GM19099 (cell line): ENCODE results near the gene TNP2.

Experiments used
- POLR2A ChIP-seq: IDR thresholded peaks from 3 replicates; pipeline ENCODE4 v1.6.1; 2011; ENCODE audit warnings: low read depth; ENCODE audit not compliant: insufficient read length; ENCODE audit errors: extremely low read depth

The TNP2 gene

DNA sequence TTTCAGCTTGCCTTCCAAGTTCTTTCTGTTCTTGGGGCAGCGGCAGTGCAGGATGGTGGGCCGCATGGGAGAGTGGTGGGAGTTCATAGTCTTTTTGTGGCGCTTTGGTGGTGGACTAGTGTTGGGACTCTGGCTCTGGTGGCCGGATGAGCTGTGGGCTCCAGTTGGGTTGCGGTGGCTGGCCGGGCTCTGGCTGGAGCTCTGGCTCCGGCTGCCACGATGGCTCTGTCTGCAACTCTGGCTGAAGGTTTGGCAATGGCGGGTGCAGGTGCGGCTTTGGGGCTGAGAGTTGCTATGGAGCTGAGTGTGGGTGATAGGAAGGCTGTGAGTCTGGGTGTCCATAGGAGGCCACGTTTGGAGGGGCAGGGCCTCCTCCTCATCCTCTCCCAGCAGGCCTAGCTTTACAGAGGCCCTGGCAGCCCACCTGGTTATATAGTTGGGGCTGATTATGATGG, at the start of gene TNP2:
TNP2 (minus strand) TSS at position 405 of the 455 bp plus-strand sequence; CDS start at position 342, 63 bp downstream.
- TF ChIP-seq POLR2A: no peak

- TF ChIP-seq POLR2A: no peak
These were observed 49.7 kb upstream of the TNP2 start for GRCh38 chr16:11318817-11319216.

- TF ChIP-seq POLR2A: no peak
These were observed 47.3 kb upstream of the TNP2 start for GRCh38 chr16:11316331-11317015.

DNA sequence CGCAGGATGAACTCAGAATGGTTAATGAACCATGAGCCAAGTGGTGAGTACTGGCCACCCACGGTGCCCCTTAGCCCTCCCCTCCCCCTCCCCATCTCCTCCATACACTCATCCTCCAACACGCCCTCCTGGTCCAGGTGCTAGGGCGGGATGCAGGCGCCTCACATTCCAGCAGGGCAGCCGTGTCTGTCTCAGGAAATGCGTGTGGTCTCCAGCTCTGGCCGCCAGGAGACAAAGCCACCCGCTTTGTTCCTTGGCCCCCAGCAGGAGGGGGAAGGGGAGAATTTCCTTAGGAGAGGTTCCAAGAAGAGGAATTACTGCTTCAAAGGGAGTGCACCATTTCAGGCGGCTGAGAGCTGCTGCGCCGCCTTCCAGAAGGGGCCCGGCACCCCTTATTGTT, 46.4 kb upstream of the TNP2 start:
- TF ChIP-seq POLR2A: no peak

DNA sequence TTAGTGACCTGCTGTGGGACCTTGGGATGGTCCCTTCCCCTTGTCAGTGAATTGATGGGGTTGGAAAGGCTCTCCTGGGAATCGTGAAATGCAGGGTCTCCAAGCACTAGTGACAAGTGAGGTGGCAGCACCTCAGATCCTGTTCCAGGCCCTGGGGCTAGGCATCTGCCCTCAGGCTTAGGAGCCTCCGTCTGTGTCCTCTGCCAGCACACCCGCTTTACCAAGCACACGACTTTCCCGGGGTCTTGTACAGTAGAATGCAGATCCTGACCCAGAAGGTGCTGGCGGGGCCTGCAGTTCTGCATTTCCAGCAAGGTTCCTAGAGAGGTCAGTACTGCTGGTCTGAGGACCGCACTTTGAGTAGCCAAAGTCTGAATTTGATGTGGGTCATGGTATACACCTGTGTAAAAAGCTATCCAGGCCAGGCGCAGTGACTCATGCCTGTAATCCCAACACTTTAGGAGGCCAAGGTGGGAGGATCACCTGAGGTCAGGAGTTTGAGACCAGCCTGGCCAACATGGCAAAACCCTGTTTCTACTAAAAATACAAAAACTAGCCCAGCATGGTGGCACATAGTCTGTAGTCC, 45.3 kb upstream of the TNP2 start:
- TF ChIP-seq POLR2A: no peak

GRCh38 chr16:11313493-11314308, 44.6 kb upstream of the TNP2 start:
- no peak for TF ChIP-seq POLR2A

GRCh38 chr16:11312718-11313492, 43.8 kb upstream of the TNP2 start:
- no peak for TF ChIP-seq POLR2A

GRCh38 chr16:11310997-11311561, 42.0 kb upstream of the TNP2 start:
- no peak for TF ChIP-seq POLR2A

DNA sequence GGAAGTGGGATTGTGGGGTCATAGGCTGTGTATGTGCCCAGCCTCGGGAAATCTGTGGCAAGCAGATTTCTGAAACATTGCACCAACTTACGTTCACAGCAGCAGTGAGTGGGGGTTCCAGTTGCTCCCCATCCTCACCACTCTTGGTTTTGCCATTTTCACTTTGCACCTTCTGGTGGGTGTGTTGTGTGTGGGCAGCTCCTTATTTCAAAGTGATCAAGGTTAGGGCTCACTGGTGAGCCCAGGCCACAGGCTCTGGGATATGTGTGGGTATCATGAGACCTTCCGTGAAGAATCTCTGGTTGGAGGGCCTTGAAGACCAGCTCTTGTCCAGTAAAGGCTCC, 41.5 kb upstream of the TNP2 start:
- TF ChIP-seq POLR2A: no peak

DNA sequence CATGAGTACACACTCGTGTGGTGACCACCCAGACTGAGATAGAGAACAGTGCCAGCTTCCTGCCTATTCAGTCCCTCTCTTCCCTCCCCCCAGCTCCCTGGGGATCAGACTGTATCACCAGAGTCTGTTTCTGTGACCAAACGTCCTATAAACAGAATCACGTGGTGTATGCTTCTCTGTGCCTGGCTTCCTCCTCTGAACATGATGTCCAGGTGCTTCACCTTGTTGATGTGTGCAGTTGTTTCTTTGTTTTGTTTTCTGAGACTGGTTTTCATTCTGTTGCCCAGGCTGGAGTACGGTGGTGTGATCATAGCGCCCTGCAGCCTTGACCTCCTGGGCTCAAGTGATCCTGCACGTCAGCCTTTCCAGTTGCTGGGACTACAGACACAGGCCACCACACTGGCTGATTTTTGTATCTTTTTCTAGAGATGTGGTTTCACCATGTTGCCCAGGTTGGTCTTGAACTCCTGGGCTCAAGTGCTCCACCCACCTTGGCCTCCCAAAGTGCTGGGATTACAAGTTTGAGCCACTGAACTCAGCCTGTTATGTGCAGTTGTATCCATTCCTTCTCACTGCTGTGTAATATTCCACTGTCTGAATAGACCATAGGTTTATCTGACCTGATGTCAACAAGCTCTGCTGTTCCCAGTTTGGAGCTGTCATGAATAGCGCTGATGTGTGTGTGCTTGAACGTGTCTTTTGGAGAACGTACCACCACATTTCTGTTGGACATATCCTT, 40.9 kb upstream of the TNP2 start:
- TF ChIP-seq POLR2A: peak; percentile 19

DNA sequence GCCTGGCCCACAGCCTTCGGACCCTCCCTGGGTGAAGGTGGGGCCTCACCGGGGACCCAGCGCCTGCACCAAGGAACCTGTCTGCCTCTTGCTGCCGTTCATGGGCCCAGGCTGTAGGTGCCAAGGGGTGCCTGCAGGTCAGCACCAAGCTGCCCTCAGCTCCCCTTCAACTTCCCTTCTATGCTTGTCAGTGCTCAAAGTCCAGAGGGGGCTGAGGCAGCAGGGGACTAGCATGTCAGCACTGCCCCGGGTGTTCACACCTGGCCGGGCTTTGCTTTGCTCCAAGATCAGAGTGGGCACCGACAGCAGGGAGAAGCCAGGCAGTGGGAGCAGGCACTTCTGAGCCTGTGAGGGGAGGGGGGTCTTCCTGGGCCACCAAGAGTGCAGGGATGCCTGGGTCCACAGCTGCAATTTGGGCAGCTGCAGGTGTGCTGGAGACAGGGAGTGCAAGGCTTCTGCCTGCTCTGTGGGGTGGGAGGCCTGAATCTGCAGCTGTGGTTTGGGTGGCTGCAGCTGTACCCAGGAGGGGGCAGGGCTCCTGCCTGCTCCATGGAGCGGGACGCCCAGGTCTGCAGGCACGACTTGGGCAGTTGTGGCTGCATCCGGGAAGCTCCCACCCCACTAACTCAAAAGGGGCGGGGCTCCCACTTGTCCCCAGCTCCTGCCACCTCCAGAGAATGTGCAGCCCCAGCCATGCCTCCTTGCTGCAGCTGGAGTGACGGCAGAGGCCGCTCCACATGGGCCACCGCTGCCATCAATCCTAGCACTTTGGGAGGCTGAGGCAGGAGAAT, 39.6 kb upstream of the TNP2 start:
- TF ChIP-seq POLR2A: no peak

DNA sequence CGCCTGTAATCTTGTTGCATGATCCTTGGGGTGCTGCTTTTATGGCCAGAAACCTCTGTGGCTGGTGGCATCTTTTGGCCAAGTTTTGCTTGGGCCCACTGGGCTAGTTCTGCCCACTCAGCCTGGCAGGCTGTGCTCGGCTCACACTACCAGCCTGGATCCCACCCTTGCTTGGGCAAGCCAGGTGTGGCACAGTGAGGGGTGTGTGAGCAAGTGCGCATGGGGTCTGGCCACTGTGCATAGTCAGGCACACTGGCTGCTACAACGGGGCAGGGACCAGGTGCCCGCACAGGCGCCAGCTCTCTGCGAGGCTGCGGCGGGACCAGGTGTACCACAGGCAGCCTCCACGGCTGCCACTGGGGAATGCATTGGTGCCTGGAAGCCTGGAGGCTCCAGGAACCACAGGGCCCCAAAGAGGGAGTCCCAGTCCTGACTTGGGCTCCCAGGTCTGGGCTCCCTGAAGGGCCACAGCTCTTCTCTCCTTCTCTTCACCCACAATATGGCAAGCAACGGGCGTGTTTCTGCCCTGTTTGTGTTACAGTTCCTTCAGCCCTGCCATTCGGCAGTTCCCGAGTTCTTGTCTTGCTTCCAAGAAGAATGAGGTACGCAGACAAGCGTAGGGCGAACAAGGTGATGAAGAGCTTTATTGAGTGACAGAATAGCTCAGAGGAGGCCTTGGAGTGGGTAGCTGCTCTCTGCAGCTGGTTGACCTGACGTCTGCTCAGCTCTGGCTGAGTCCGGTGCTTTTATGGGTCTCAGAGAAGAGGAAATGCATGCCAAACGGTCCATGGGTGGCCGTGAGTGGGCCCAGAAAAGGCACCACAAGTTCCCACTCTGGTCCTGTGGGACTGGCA, 38.7 kb upstream of the TNP2 start:
- no peak for TF ChIP-seq POLR2A

DNA sequence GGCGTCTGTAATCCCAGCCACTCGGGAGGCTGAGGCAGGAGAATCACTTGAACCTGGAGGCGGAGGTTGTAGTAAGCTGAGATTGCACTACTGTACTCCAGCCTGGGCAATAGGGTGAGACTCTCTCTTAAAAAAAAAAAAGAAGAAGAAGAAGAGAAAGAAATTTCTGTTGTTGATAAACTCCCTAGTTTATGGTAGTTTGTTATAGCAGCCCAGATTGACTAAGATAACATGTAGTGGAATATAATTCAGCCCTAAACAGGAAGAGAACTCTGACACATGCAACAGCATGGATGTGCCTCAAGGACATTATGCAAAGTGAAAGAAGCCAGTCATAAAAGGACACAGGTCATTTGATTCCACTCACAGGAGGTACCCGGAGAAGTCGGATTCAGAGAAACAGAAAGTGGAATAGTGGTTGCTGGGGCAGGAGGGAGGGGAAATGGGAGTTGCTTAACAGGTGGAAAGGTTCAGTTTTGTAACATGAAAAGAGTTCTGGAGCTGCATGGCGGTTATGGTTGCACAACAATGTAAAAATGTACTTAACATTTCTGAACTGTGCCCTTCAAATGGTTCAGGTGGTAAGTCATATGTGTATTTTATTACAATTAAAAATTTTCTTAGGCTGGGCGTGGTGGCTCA, 38.0 kb upstream of the TNP2 start:
- TF ChIP-seq POLR2A: no peak

DNA sequence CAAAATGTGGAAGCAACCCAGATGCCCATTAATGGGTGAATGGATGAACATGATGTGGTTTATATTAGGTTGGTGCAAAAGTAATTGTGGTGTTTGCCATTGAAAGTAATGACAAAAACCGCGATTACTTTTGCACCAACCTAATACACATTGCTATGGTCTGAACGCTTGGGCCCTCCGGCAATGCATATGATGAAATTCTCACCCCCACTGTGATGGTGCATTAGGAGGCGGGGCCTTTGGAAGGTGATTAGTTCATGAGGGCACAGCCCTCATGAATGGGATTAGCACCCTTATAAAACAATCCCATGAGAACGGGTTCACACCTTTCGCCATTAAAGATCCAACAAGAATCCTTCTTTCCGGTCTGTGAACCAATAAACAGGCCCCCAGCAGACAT, 37.3 kb upstream of the TNP2 start:
- TF ChIP-seq POLR2A: no peak
